MM.1S (cell line): ENCODE results near the gene SELENOV.

ENCODE experiments used
- DNase-seq: peaks from one replicate; pipeline ENCODE4 v3.0.0-alpha.2; 2015
- H2AFZ ChIP-seq: fragments of 300-600 bp; sonication (generic); 2 replicates; pipeline ENCODE4 v1.6.0; 2016; ENCODE audit warnings: antibody characterized with exemption, low read length
- H3F3A ChIP-seq: fragments of 300-600 bp; sonication (generic); 2 replicates; pipeline ENCODE4 v1.6.1; 2016; ENCODE audit warnings: mild to moderate bottlenecking, antibody characterized with exemption, low read length, moderate library complexity, mixed read lengths; ENCODE audit not compliant: insufficient read depth
- H3K27ac ChIP-seq: fragments of 300-600 bp; sonication (generic); 2 replicates; pipeline ENCODE4 v1.5.1; 2016; ENCODE audit warnings: mild to moderate bottlenecking, low read length
- H3K27me3 ChIP-seq: fragments of 300-600 bp; sonication (generic); replicated peaks from 2 replicates; pipeline ENCODE4 v1.6.0; 2016; ENCODE audit warnings: low read length; ENCODE audit not compliant: insufficient read depth
- H3K36me3 ChIP-seq: fragments of 300-600 bp; sonication (generic); replicated peaks from 2 replicates; pipeline ENCODE4 v1.6.1; 2016; ENCODE audit warnings: mild to moderate bottlenecking, low read length, mixed read lengths; ENCODE audit not compliant: insufficient read depth
- H3K4me1 ChIP-seq: fragments of 300-600 bp; sonication (generic); 2 replicates; pipeline ENCODE4 v1.6.1; 2016; ENCODE audit warnings: low read length, mixed read lengths
- H3K4me2 ChIP-seq: fragments of 300-600 bp; sonication (generic); 2 replicates; pipeline ENCODE4 v1.6.0; 2016; ENCODE audit warnings: low read depth, low read length
- H3K4me3 ChIP-seq: fragments of 300-600 bp; sonication (generic); 2 replicates; pipeline ENCODE4 v1.5.1; 2016; ENCODE audit warnings: low read length, mixed read lengths
- H3K79me2 ChIP-seq: fragments of 300-600 bp; sonication (generic); 2 replicates; pipeline ENCODE4 v1.6.1; 2016; ENCODE audit warnings: mixed run types, low read length, mixed read lengths
- H3K9ac ChIP-seq: fragments of 300-600 bp; sonication (generic); 2 replicates; pipeline ENCODE4 v1.6.1; 2016; ENCODE audit warnings: low read length, mixed read lengths
- H3K9me2 ChIP-seq: fragments of 300-600 bp; sonication (generic); replicated peaks from 2 replicates; pipeline ENCODE4 v1.6.1; 2016; ENCODE audit warnings: mild to moderate bottlenecking, low read length, mixed read lengths; ENCODE audit not compliant: insufficient read depth
- H3K9me3 ChIP-seq: fragments of 300-600 bp; sonication (generic); replicated peaks from 2 replicates; pipeline ENCODE4 v1.6.1; 2016; ENCODE audit warnings: mild to moderate bottlenecking, low read length, mixed read lengths; ENCODE audit not compliant: insufficient read depth
- H4K20me1 ChIP-seq: fragments of 300-600 bp; sonication (generic); 2 replicates; pipeline ENCODE4 v1.6.1; 2016; ENCODE audit warnings: mild to moderate bottlenecking, low read length, moderate library complexity, mixed read lengths; ENCODE audit not compliant: insufficient read depth
- EZH2 ChIP-seq: fragments of 300-600 bp; sonication (generic); optimal IDR thresholded peaks from 2 replicates; pipeline ENCODE3; 2017; ENCODE audit warnings: low read depth, mild to moderate bottlenecking, antibody characterized with exemption, low read length, mixed read lengths
- EZH2phosphoT487 ChIP-seq: fragments of 300-600 bp; sonication (generic); IDR thresholded peaks from 2 replicates; pipeline ENCODE4 v1.6.1; 2018; ENCODE audit warnings: antibody characterized with exemption, low read length
- TF ChIP-seq, protein P1 (sequence below): fragments of 300-600 bp; sonication (generic); IDR thresholded peaks from 2 replicates; pipeline ENCODE4 v1.5.1; 2016; ENCODE audit warnings: antibody characterized with exemption, low read length, mixed read lengths

The SELENOV gene

DNA sequence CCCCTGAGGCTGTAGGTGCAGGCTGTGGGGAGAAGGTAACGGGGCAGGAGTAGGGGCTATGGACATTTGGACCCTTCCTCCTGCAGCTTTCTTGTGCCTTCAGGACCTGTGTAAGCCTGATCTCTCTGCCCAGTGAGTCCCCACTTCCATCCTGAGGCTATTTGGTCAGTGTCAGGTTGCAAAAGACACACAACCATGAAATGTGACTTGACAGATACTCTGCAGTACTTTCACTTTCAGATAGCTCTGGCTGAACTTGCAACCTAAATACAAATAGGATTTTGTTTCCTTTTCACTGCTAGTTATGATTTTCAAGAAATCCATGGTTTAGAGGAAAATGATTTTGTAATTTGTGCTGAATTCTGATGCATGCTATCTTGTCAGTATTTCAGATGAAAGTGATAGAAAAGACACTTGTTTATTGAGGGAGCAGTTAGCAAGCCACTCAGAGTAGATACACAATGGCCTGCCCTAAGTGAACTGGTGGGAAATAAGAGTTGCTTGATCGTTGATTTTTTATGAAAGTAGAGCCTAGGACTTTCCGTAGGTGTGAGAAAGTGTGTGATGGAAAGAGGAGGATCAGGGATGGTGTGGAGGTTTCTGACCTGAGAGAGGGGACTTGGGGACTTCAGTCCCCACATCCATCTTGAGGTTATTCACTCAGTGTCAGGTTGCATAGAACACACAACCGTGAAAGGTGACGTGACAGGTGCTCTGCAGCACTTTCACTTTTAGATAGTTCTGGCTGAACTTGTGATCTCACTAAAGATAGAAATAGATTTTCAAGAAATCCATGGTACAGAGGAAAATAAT lies 43.1 kb downstream of the SELENOV start:
- DNase-seq: peak; percentile 78
- Histone ChIP-seq H2AFZ (no peak overlapping the region), H3K79me2 (no peaks in the 10 kb centered on the region), H3K36me3 (no peaks in the 10 kb centered on the region), H3K9me3 (no peaks in the 10 kb centered on the region), H3K9me2 (no peaks in the 10 kb centered on the region), H3F3A (peaks cover 11% of the 10 kb centered on the region), H4K20me1 (no peaks in the 10 kb centered on the region), H3K9ac (no peak overlapping the region), H3K4me1 (peaks cover 18% of the 10 kb centered on the region), H3K27me3 (no peaks in the 10 kb centered on the region), H3K27ac (no peak overlapping the region; the same call in 1 of the 2 replicates), H3K4me2 (peak overlapping the region; percentile 51), H3K4me3 (peak overlapping the region; percentile 9; the same call in 1 of the 2 replicates)
- TF ChIP-seq, protein P1, sequence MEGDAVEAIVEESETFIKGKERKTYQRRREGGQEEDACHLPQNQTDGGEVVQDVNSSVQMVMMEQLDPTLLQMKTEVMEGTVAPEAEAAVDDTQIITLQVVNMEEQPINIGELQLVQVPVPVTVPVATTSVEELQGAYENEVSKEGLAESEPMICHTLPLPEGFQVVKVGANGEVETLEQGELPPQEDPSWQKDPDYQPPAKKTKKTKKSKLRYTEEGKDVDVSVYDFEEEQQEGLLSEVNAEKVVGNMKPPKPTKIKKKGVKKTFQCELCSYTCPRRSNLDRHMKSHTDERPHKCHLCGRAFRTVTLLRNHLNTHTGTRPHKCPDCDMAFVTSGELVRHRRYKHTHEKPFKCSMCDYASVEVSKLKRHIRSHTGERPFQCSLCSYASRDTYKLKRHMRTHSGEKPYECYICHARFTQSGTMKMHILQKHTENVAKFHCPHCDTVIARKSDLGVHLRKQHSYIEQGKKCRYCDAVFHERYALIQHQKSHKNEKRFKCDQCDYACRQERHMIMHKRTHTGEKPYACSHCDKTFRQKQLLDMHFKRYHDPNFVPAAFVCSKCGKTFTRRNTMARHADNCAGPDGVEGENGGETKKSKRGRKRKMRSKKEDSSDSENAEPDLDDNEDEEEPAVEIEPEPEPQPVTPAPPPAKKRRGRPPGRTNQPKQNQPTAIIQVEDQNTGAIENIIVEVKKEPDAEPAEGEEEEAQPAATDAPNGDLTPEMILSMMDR: no peak
- TF ChIP-seq EZH2phosphoT487 (no peak), EZH2 (no peak)

DNA sequence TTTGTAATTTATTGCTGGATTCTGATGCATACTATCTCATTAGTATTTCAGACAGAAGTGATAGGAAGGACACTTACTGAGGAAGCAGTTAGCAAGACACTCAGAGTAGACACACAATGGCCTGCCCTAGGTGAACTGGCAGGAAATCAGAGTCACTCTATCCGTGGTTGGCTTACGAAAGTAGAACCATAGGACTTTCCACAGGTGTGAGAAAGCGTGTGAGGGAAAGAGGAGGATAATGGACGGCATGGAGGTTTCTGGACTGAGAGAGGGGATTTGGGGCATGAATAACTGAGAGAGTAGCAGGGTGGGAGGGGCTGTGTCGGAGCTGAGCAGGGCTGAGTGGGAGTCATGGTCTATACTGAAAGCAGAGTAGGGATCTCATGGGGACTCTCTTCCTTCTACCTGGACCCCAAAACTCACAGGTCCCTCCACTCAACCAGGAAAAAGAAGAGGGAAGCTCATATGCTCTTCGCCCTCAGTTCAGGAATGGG lies 43.7 kb downstream of the SELENOV start:
- no peak overlapping the region for H2AFZ ChIP-seq
- no peaks in the 10 kb centered on the region for H3K9me2 ChIP-seq
- peak; percentile 19 for DNase-seq
- H3K27ac ChIP-seq: no peak overlapping the region
- H3K36me3 ChIP-seq: no peaks in the 10 kb centered on the region
- H3K4me3 ChIP-seq: 0 out of 2 replicates have a peak overlapping the region, but pooled peaks have one; percentile 9
- H3K79me2 ChIP-seq: no peaks in the 10 kb centered on the region
- H4K20me1 ChIP-seq: no peaks in the 10 kb centered on the region
- no peak overlapping the region for H3K9ac ChIP-seq
- peaks cover 11% of the 10 kb centered on the region for H3F3A ChIP-seq
- no peaks in the 10 kb centered on the region for H3K9me3 ChIP-seq
- peaks cover 18% of the 10 kb centered on the region for H3K4me1 ChIP-seq
- TF ChIP-seq EZH2: no peak
- no peaks in the 10 kb centered on the region for H3K27me3 ChIP-seq
- H3K4me2 ChIP-seq: peak overlapping the region; percentile 51

DNA sequence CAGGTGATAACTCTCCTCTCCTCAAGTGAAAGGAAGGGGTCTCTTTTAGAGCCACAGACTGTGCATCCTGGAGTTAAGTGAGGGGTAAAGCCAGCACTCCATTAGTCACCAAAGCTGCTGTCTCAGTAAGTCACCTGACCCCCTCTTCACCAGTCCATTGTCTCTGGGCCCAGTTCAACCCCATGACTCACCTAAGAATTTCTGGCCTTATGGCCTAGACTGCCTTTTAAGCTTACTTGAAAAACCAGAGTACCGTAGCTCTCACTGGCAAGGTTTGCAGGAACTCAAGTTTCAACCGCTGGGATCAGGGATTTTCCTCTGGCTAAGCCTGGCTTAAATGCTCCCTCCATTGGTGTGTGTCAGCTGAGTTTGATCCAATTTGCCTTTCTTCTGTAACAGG lies 48.5 kb downstream of the SELENOV start:
- no peaks in the 10 kb centered on the region for H3K9me3 ChIP-seq
- H3K4me3 ChIP-seq: no peak overlapping the region
- H3K79me2 ChIP-seq: no peaks in the 10 kb centered on the region
- H3K27me3 ChIP-seq: no peaks in the 10 kb centered on the region
- no peak overlapping the region for H3K4me2 ChIP-seq
- no peak overlapping the region for H2AFZ ChIP-seq
- H3K4me1 ChIP-seq: peaks cover 5% of the 10 kb centered on the region
- no peak for DNase-seq
- H4K20me1 ChIP-seq: no peaks in the 10 kb centered on the region
- no peaks in the 10 kb centered on the region for H3F3A ChIP-seq
- TF ChIP-seq EZH2phosphoT487 (no peak), EZH2 (no peak)
- TF ChIP-seq, protein P1: no peak
- H3K27ac ChIP-seq: no peak overlapping the region
- no peaks in the 10 kb centered on the region for H3K9me2 ChIP-seq
- H3K36me3 ChIP-seq: no peaks in the 10 kb centered on the region
- H3K9ac ChIP-seq: no peak overlapping the region

DNA sequence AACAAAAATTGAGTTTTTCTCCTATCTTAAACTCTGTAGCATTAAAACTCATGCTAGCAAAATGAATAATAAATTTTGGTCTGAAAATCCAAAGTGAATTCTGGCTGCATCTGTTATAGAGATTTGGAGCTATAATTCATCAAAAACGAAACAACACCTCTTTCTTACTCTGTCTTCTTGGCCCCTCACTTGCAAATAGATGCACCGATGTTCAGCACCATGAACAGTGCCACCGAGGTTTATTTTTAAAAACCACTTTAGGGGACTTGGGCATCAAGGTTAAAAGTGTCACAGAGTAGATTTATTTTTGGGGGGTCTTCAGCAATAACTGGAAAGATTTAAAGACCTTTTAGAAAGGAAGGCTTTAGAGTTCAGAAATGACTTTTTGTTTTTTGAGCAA lies 51.1 kb downstream of the SELENOV start:
- Histone ChIP-seq H3K36me3 (no peaks in the 10 kb centered on the region), H3K79me2 (no peaks in the 10 kb centered on the region), H3K4me1 (no peaks in the 10 kb centered on the region), H4K20me1 (no peaks in the 10 kb centered on the region), H3K9ac (no peak overlapping the region), H2AFZ (no peak overlapping the region), H3K9me3 (no peaks in the 10 kb centered on the region), H3F3A (no peaks in the 10 kb centered on the region), H3K27ac (no peak overlapping the region), H3K9me2 (no peaks in the 10 kb centered on the region), H3K27me3 (no peaks in the 10 kb centered on the region), H3K4me2 (no peak overlapping the region), H3K4me3 (no peak overlapping the region)
- no peak for DNase-seq
- TF ChIP-seq, protein P1: no peak
- TF ChIP-seq EZH2phosphoT487 (no peak), EZH2 (no peak)
